Natural killer cell (primary cell): ENCODE measurements around the gene SCGN. TPM values are rescaled to one million over a fixed set of nuclear protein-coding genes. Genes with fewer than 3 reads are reported as not detected.

Experiments
- ATAC-seq, 3 donors: fragments of 150-1000 bp in 2 of 3; fragments of 200-7000 bp in 1 of 3; cut with Tn5 transposase; 1 replicate in 1 of 3; 2 replicates in 2 of 3; pipeline ENCODE4 v1.10.0; 2021; ENCODE audit warnings: mild to moderate bottlenecking in 2 of 3, moderate library complexity in 2 of 3
- DNase-seq, 2 donors: peaks; one replicate each; pipeline versions ENCODE4 v3.0.0 to v3.0.0-alpha.2; 2013 to 2021; ENCODE audit warnings: mixed read lengths in 1 of 2
- H3K27ac ChIP-seq: one replicate; pipeline ENCODE4 v1.5.1; 2013; ENCODE audit warnings: mild to moderate bottlenecking, low read length
- H3K27me3 ChIP-seq: one replicate; pipeline ENCODE4 v1.6.1; 2013; ENCODE audit warnings: low read length; ENCODE audit not compliant: control insufficient read depth, insufficient read depth
- H3K36me3 ChIP-seq: one replicate; pipeline ENCODE4 v1.6.1; 2013; ENCODE audit warnings: low read length; ENCODE audit not compliant: control insufficient read depth, insufficient read depth
- H3K4me1 ChIP-seq: one replicate; pipeline ENCODE4 v1.6.1; 2013; ENCODE audit warnings: low read length; ENCODE audit not compliant: control insufficient read depth, insufficient read depth
- H3K4me3 ChIP-seq: one replicate; pipeline ENCODE4 v1.5.1; 2013; ENCODE audit warnings: low read length
- H3K9me3 ChIP-seq: one replicate; pipeline ENCODE4 v1.6.1; 2013; ENCODE audit warnings: low read length; ENCODE audit not compliant: control insufficient read depth, insufficient read depth
- H3K27ac Mint-ChIP-seq, 2 donors: one replicate each; pipeline ENCODE4 v1.8.0; 2022; ENCODE audit warnings: mild to moderate bottlenecking in 2 of 2, mixed read lengths in 2 of 2, moderate library complexity in 1 of 2
- H3K27me3 Mint-ChIP-seq, 2 donors: one replicate each; pipeline ENCODE4 v1.8.0; 2022; ENCODE audit warnings: low read depth in 2 of 2, mixed read lengths in 2 of 2
- H3K36me3 Mint-ChIP-seq: one replicate; pipeline ENCODE4 v1.8.0; 2022; ENCODE audit warnings: mixed read lengths
- H3K4me1 Mint-ChIP-seq, 2 donors: one replicate each; pipeline ENCODE4 v1.8.0; 2022; ENCODE audit warnings: mixed read lengths in 2 of 2
- H3K4me3 Mint-ChIP-seq: one replicate; pipeline ENCODE4 v1.8.0; 2022; ENCODE audit warnings: mild to moderate bottlenecking, moderate library complexity, mixed read lengths
- H3K9me3 Mint-ChIP-seq, 2 donors: one replicate each; pipeline ENCODE4 v1.8.0; 2022; ENCODE audit warnings: mixed read lengths in 2 of 2
- WGBS: methylation state at CpG from one replicate; pipeline ENCODE4 v1.1.7; 2013; ENCODE audit warnings: missing lambda C conversion rate; ENCODE audit not compliant: insufficient coverage; 5-methylcytosine and 5-hydroxymethylcytosine counted together
- intact Hi-C: fragments of 100-400 bp; cut with micrococcal nuclease; formaldehyde crosslinking; loops from one replicate; pipeline ENCODE4 v1.14.2; 2022
- total RNA-seq, 4 donors: library from RNA; stranded (reverse); fragments of 120-200 nt in 1 of 4; gene quantifications; one replicate each; pipeline versions ENCODE4 v1.2.3 to v1.2.4, GENCODE V29; 2013 to 2022
- TF ChIP-seq, protein P1 (sequence below): fragments of 200-600 bp; IDR thresholded peaks from one replicate; pipeline ENCODE4 v1.8.0; 2022; ENCODE audit warnings: antibody characterized with exemption

Gene SCGN
- total RNA-seq, 3 donors from 2014 or later (not counting 1 experiment from before 2014, with no cell fraction given), result not detected

- TF ChIP-seq, protein P1, sequence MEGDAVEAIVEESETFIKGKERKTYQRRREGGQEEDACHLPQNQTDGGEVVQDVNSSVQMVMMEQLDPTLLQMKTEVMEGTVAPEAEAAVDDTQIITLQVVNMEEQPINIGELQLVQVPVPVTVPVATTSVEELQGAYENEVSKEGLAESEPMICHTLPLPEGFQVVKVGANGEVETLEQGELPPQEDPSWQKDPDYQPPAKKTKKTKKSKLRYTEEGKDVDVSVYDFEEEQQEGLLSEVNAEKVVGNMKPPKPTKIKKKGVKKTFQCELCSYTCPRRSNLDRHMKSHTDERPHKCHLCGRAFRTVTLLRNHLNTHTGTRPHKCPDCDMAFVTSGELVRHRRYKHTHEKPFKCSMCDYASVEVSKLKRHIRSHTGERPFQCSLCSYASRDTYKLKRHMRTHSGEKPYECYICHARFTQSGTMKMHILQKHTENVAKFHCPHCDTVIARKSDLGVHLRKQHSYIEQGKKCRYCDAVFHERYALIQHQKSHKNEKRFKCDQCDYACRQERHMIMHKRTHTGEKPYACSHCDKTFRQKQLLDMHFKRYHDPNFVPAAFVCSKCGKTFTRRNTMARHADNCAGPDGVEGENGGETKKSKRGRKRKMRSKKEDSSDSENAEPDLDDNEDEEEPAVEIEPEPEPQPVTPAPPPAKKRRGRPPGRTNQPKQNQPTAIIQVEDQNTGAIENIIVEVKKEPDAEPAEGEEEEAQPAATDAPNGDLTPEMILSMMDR, result no peak
Observed at GRCh38 chr6:25682324-25682723, 30.3 kb downstream of the SCGN start.

GRCh38 chr6:25684565-25684964 lies 32.5 kb downstream of the SCGN start:
- TF ChIP-seq, protein P1, result no peak
- ATAC-seq, result no peak
- Histone ChIP-seq H3K9me3 (no peaks in the 10 kb centered on the region), H3K4me1 (no peaks in the 10 kb centered on the region), H3K4me3 (no peak overlapping the region), H3K27me3 (peaks cover 5% of the 10 kb centered on the region), H3K36me3 (no peaks in the 10 kb centered on the region), H3K27ac (no peak overlapping the region)
- Mint-ChIP-seq H3K27ac (no peak overlapping the region), H3K27me3 (peaks cover 6 to 48% of the 10 kb centered on the region in 2 donors), H3K4me1 (no peaks in the 10 kb centered on the region), H3K36me3 (no peaks in the 10 kb centered on the region), H3K4me3 (no peak overlapping the region), H3K9me3 (no peaks in the 10 kb centered on the region)
- intact Hi-C loops, result no loop called here
- no peak for DNase-seq
- 33% methylated on average over 1 of the region's 2 CpGs for WGBS

More at GRCh38 chr6:25682324-25682723, 30.3 kb downstream of the SCGN start:
- 74% methylated on average over 4 of the region's 4 CpGs for WGBS
- Histone ChIP-seq H3K4me1 (no peaks in the 10 kb centered on the region), H3K36me3 (no peaks in the 10 kb centered on the region), H3K4me3 (no peak overlapping the region), H3K27me3 (peaks cover 4% of the 10 kb centered on the region), H3K27ac (no peak overlapping the region), H3K9me3 (no peaks in the 10 kb centered on the region)
- H3K27ac Mint-ChIP-seq, result no peak overlapping the region
- ATAC-seq (no peak), DNase-seq (no peak)
- no peak overlapping the region for H3K4me3 Mint-ChIP-seq
- no peaks in the 10 kb centered on the region for H3K4me1 Mint-ChIP-seq
- peaks cover 3 to 40% of the 10 kb centered on the region in 2 donors for H3K27me3 Mint-ChIP-seq
- H3K36me3 Mint-ChIP-seq, result no peaks in the 10 kb centered on the region
- intact Hi-C loops, result no loop called here
- H3K9me3 Mint-ChIP-seq, result no peaks in the 10 kb centered on the region

GRCh38 chr6:25685251-25685650 lies 33.2 kb downstream of the SCGN start:
- no peak overlapping the region for H3K4me3 Mint-ChIP-seq
- no peak overlapping the region for H3K27ac ChIP-seq
- no peak overlapping the region for H3K4me3 ChIP-seq
- no peaks in the 10 kb centered on the region for H3K4me1 Mint-ChIP-seq
- 67% methylated on average over 1 of the region's 1 CpG for WGBS
- intact Hi-C loops, result no loop called here
- no peak overlapping the region for H3K27ac Mint-ChIP-seq
- no peaks in the 10 kb centered on the region for H3K36me3 ChIP-seq
- H3K9me3 Mint-ChIP-seq, result no peaks in the 10 kb centered on the region
- ATAC-seq, result no peak
- no peak for DNase-seq
- H3K9me3 ChIP-seq, result no peaks in the 10 kb centered on the region
- peaks cover 6 to 52% of the 10 kb centered on the region in 2 donors for H3K27me3 Mint-ChIP-seq
- TF ChIP-seq, protein P1, result no peak
- no peaks in the 10 kb centered on the region for H3K36me3 Mint-ChIP-seq
- no peaks in the 10 kb centered on the region for H3K4me1 ChIP-seq
- peaks cover 6% of the 10 kb centered on the region for H3K27me3 ChIP-seq

GRCh38 chr6:25685896-25686295 lies 33.9 kb downstream of the SCGN start:
- Histone ChIP-seq H3K4me1 (no peaks in the 10 kb centered on the region), H3K4me3 (no peak overlapping the region), H3K27ac (no peak overlapping the region), H3K27me3 (peaks cover 6% of the 10 kb centered on the region), H3K36me3 (no peaks in the 10 kb centered on the region), H3K9me3 (no peaks in the 10 kb centered on the region)
- ATAC-seq, result no peak
- Mint-ChIP-seq H3K9me3 (no peaks in the 10 kb centered on the region), H3K4me3 (no peak overlapping the region), H3K27me3 (peaks cover 6 to 55% of the 10 kb centered on the region in 2 donors), H3K27ac (no peak overlapping the region), H3K36me3 (no peaks in the 10 kb centered on the region), H3K4me1 (no peaks in the 10 kb centered on the region)
- DNase-seq, result no peak
- WGBS, result 67% methylated on average over 1 of the region's 5 CpGs
- intact Hi-C loops, result no loop called here
- TF ChIP-seq, protein P1, result no peak
